ENCODE data around the gene LILRB3. TPM values are rescaled to one million over a fixed set of nuclear protein-coding genes. Genes with fewer than 3 reads are reported as not detected.

The LILRB3 gene
- total RNA-seq, 1 experiment from 2014 or later = not detected

- Histone ChIP-seq H3K4me3 (no peak overlapping the region), H3K27me3 (peaks cover 5% of the 10 kb centered on the region), H3K36me3 (no peaks in the 10 kb centered on the region), H3K9me3 (peaks cover 5% of the 10 kb centered on the region; the same call in 1 of the 2 replicates)
- peak; percentile 88 for DNase-seq
These were observed 54.5 kb downstream of the LILRB3 start for GRCh38 chr19:54168174-54168917.

Other genes starting within 250 kb of the LILRB3 start
- 0.43 TPM in 1 of 2 replicates, not detected in the other for gene CACNG6, start 231.4 kb downstream of the LILRB3 start, total RNA-seq (2014; rRNA removed; shearing (Covaris generic); ENCODE audit: low replicate concordance)
- not detected in 2 replicates for gene VSTM1, start 159.1 kb downstream of the LILRB3 start, total RNA-seq (2014; rRNA removed; shearing (Covaris generic); ENCODE audit: low replicate concordance)
- gene TARM1, start 141.6 kb downstream of the LILRB3 start, total RNA-seq (2014; rRNA removed; shearing (Covaris generic); ENCODE audit: low replicate concordance) = not detected in 2 replicates
- gene OSCAR, start 122.2 kb downstream of the LILRB3 start, total RNA-seq (2014; rRNA removed; shearing (Covaris generic); ENCODE audit: low replicate concordance) = not detected in 2 replicates
- gene NDUFA3, start 120.2 kb downstream of the LILRB3 start, total RNA-seq (2014; rRNA removed; shearing (Covaris generic); ENCODE audit: low replicate concordance) = 4.8 and 23.1 TPM in 2 replicates
- 23.9 and 36.5 TPM in 2 replicates for gene TFPT, start 107.3 kb downstream of the LILRB3 start, total RNA-seq (2014; rRNA removed; shearing (Covaris generic); ENCODE audit: low replicate concordance)
- 88.3 and 112 TPM in 2 replicates for gene PRPF31, start 107.3 kb downstream of the LILRB3 start, total RNA-seq (2014; rRNA removed; shearing (Covaris generic); ENCODE audit: low replicate concordance)
- gene CNOT3, start 85.2 kb downstream of the LILRB3 start, total RNA-seq (2014; rRNA removed; shearing (Covaris generic); ENCODE audit: low replicate concordance) = 9.0 and 38.0 TPM in 2 replicates
- 11.1 and 18.2 TPM in 2 replicates for gene LENG1, start 63.3 kb downstream of the LILRB3 start, total RNA-seq (2014; rRNA removed; shearing (Covaris generic); ENCODE audit: low replicate concordance)
- not detected in 2 replicates for gene TMC4, start 49.8 kb downstream of the LILRB3 start, total RNA-seq (2014; rRNA removed; shearing (Covaris generic); ENCODE audit: low replicate concordance)
- gene MBOAT7, start 33.4 kb downstream of the LILRB3 start, total RNA-seq (2014; rRNA removed; shearing (Covaris generic); ENCODE audit: low replicate concordance) = 15.7 and 43.2 TPM in 2 replicates
- gene TSEN34, start 31.7 kb downstream of the LILRB3 start, total RNA-seq (2014; rRNA removed; shearing (Covaris generic); ENCODE audit: low replicate concordance) = 68.7 and 103 TPM in 2 replicates
- gene RPS9, start 22.1 kb downstream of the LILRB3 start, total RNA-seq (2014; rRNA removed; shearing (Covaris generic); ENCODE audit: low replicate concordance) = 3,013 and 3,637 TPM in 2 replicates
- not detected in 2 replicates for gene LILRA6, start 19.8 kb upstream of the LILRB3 start, total RNA-seq (2014; rRNA removed; shearing (Covaris generic); ENCODE audit: low replicate concordance)
- not detected in 2 replicates for gene LILRB5, start 34.3 kb upstream of the LILRB3 start, total RNA-seq (2014; rRNA removed; shearing (Covaris generic); ENCODE audit: low replicate concordance)
- gene LILRB2, start 58.1 kb upstream of the LILRB3 start, total RNA-seq (2014; rRNA removed; shearing (Covaris generic); ENCODE audit: low replicate concordance) = not detected in 2 replicates
- gene LILRA5, start 90.2 kb upstream of the LILRB3 start, total RNA-seq (2014; rRNA removed; shearing (Covaris generic); ENCODE audit: low replicate concordance) = not detected in 2 replicates
- gene LILRA4, start 116.2 kb upstream of the LILRB3 start, total RNA-seq (2014; rRNA removed; shearing (Covaris generic); ENCODE audit: low replicate concordance) = not detected in 2 replicates
- gene LAIR1, start 141.9 kb upstream of the LILRB3 start, total RNA-seq (2014; rRNA removed; shearing (Covaris generic); ENCODE audit: low replicate concordance) = not detected in 2 replicates
- gene TTYH1, start 192.5 kb upstream of the LILRB3 start, total RNA-seq (2014; rRNA removed; shearing (Covaris generic); ENCODE audit: low replicate concordance) = not detected in 2 replicates
- 5.2 and 6.6 TPM in 2 replicates for gene LENG8, start 226.2 kb upstream of the LILRB3 start, total RNA-seq (2014; rRNA removed; shearing (Covaris generic); ENCODE audit: low replicate concordance)
- 8.6 and 12.4 TPM in 2 replicates for gene LENG9, start 240.8 kb upstream of the LILRB3 start, total RNA-seq (2014; rRNA removed; shearing (Covaris generic); ENCODE audit: low replicate concordance)

All from MG63 (cell line).